ENCODE results near the gene ARRB1.

DNA sequence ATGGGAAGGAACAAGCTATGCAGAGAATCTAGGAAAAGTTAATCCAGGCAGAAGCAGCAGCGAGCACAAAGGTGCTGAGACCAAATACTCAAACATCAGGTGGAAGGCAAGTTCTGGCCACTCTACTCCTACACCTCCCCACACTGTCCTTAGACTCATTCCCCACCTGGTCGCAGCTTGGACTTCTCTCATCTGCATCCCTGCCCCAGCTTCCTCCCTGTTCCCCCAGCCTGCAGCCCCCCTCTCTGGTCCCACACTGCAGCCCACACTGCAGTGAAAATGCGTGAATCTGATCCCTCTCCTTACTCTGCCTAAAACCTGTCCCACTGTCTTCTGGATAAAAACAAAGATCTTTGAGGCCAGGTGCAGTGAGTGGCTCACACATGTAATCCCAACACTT lies 101.8 kb downstream of the ARRB1 start:
- TF ChIP-seq, protein P1, sequence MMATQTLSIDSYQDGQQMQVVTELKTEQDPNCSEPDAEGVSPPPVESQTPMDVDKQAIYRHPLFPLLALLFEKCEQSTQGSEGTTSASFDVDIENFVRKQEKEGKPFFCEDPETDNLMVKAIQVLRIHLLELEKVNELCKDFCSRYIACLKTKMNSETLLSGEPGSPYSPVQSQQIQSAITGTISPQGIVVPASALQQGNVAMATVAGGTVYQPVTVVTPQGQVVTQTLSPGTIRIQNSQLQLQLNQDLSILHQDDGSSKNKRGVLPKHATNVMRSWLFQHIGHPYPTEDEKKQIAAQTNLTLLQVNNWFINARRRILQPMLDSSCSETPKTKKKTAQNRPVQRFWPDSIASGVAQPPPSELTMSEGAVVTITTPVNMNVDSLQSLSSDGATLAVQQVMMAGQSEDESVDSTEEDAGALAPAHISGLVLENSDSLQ (IDR thresholded peaks at IDR 0.05) = no peak
- TF ChIP-seq, protein P2, sequence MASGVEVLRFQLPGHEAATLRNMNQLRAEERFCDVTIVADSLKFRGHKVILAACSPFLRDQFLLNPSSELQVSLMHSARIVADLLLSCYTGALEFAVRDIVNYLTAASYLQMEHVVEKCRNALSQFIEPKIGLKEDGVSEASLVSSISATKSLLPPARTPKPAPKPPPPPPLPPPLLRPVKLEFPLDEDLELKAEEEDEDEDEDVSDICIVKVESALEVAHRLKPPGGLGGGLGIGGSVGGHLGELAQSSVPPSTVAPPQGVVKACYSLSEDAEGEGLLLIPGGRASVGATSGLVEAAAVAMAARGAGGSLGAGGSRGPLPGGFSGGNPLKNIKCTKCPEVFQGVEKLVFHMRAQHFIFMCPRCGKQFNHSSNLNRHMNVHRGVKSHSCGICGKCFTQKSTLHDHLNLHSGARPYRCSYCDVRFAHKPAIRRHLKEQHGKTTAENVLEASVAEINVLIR (CRISPR knock-in tag; IDR thresholded peaks at IDR 0.05) = no peak
- TF ChIP-seq ETV6 (IDR thresholded peaks at IDR 0.05; ENCODE audit: borderline replicate concordance in 1 of 2, low read depth in 2 of 2, low read length in 1 of 2) (no peak), ETV6 (CRISPR knock-in tag; IDR thresholded peaks at IDR 0.05; ENCODE audit: borderline replicate concordance) (no peak), CBX3 (IDR thresholded peaks at IDR 0.05; ENCODE audit: borderline replicate concordance in 1 of 2, low read length in 2 of 2) (no peak), EZH2 (IDR thresholded peaks at IDR 0.05; ENCODE audit: borderline replicate concordance, low read depth, low read length) (no peak), ZNF121 (CRISPR knock-in tag; conservative IDR thresholded peaks at IDR 0.05) (no peak), MTF1 (CRISPR knock-in tag; IDR thresholded peaks at IDR 0.05; ENCODE audit: borderline replicate concordance) (no peak), FOSL1 (tag; conservative IDR thresholded peaks at IDR 0.05) (no peak), JUN (IDR thresholded peaks at IDR 0.05; ENCODE audit: borderline replicate concordance, low read depth, low read length) (no peak), JUN (CRISPR knock-in tag; IDR thresholded peaks at IDR 0.05; ENCODE audit: borderline replicate concordance) (no peak), ZNF384 (IDR thresholded peaks at IDR 0.05; ENCODE audit: low read depth, low read length) (no peak)
- TF ChIP-seq, protein P3, sequence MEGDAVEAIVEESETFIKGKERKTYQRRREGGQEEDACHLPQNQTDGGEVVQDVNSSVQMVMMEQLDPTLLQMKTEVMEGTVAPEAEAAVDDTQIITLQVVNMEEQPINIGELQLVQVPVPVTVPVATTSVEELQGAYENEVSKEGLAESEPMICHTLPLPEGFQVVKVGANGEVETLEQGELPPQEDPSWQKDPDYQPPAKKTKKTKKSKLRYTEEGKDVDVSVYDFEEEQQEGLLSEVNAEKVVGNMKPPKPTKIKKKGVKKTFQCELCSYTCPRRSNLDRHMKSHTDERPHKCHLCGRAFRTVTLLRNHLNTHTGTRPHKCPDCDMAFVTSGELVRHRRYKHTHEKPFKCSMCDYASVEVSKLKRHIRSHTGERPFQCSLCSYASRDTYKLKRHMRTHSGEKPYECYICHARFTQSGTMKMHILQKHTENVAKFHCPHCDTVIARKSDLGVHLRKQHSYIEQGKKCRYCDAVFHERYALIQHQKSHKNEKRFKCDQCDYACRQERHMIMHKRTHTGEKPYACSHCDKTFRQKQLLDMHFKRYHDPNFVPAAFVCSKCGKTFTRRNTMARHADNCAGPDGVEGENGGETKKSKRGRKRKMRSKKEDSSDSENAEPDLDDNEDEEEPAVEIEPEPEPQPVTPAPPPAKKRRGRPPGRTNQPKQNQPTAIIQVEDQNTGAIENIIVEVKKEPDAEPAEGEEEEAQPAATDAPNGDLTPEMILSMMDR (IDR thresholded peaks at IDR 0.05 in 2 of 3, conservative IDR thresholded peaks at IDR 0.05 in 1 of 3; ENCODE audit: insufficient read depth in 2 of 3, low read depth in 1 of 3, low read length in 3 of 3) = no peak
